A673 (cell line): ENCODE measurements around the gene LCN1. TPM values are rescaled to one million over a fixed set of nuclear protein-coding genes. Genes with fewer than 3 reads are reported as not detected.
A peak's percentile ranks its signal among the peaks of the same experiment; 100 is the strongest.

Experiments
- BruUV-seq: library from RNA; stranded (reverse); fragments of 400-500 nt; replicated peaks from 2 replicates; lab custom pipeline; 2021; lab: Mats Ljungman, UMichigan
- CTCF ChIA-PET: fragments of 300-600 bp; sonication (Branson Sonifier 250); formaldehyde crosslinking; loops from one replicate; lab custom pipeline; 2022; ENCODE audit warnings: antibody characterized with exemption; lab: Charles Lee
- POLR2A ChIA-PET: fragments of 300-600 bp; sonication (Branson Sonifier 250); formaldehyde crosslinking; loops from one replicate; lab custom pipeline; 2022; ENCODE audit warnings: antibody characterized with exemption; ENCODE audit not compliant: low non-redundant PET; lab: Charles Lee
- DNase-seq: peaks from one replicate; pipeline ENCODE4 v3.0.0-alpha.2; 2015; ENCODE audit warnings: low spot score
- H3K27ac ChIP-seq: fragments of 200-600 bp; sonication (generic); 2 replicates; pipeline ENCODE4 v1.5.1; 2016; ENCODE audit warnings: mixed run types, low read depth, mild to moderate bottlenecking, mixed read lengths, antibody characterized with exemption, low read length; ENCODE audit not compliant: poor library complexity, severe bottlenecking
- H3K27me3 ChIP-seq: fragments of 200-600 bp; sonication (generic); replicated peaks from 2 replicates; pipeline ENCODE4 v1.6.1; 2017; ENCODE audit warnings: mixed run types, low read depth, mild to moderate bottlenecking, mixed read lengths, antibody characterized with exemption, low read length; ENCODE audit not compliant: insufficient read depth, poor library complexity
- H3K36me3 ChIP-seq: fragments of 200-600 bp; sonication (generic); 2 replicates; pipeline ENCODE4 v1.6.1; 2016; ENCODE audit warnings: mixed run types, mild to moderate bottlenecking, mixed read lengths, antibody characterized with exemption, low read length; ENCODE audit not compliant: insufficient read depth, poor library complexity, severe bottlenecking
- H3K4me1 ChIP-seq: fragments of 200-600 bp; sonication (generic); 2 replicates; pipeline ENCODE4 v1.6.1; 2017; ENCODE audit warnings: mixed run types, mild to moderate bottlenecking, mixed read lengths, antibody characterized with exemption, low read length; ENCODE audit not compliant: insufficient read depth, poor library complexity, severe bottlenecking
- H3K4me3 ChIP-seq: fragments of 200-600 bp; sonication (generic); 2 replicates; pipeline ENCODE4 v1.5.1; 2016; ENCODE audit warnings: low read depth, mixed run types, mild to moderate bottlenecking, mixed read lengths, low read length; ENCODE audit not compliant: poor library complexity, severe bottlenecking
- H3K9me3 ChIP-seq: fragments of 200-600 bp; sonication (generic); 2 replicates; pipeline ENCODE4 v1.6.1; 2016; ENCODE audit warnings: mixed run types, low read depth, mild to moderate bottlenecking, mixed read lengths, antibody characterized with exemption, low read length; ENCODE audit not compliant: poor library complexity, severe bottlenecking
- CTCF ChIP-seq: fragments of 300-800, 200-600 bp; sonication (generic); conservative IDR thresholded peaks from 2 replicates; pipeline ENCODE4 v1.5.1; 2017; ENCODE audit warnings: low read depth, mild to moderate bottlenecking, antibody characterized with exemption, low read length, moderate library complexity, mixed read lengths
- EZH2 ChIP-seq: fragments of 200-600 bp; sonication (generic); IDR thresholded peaks from 2 replicates; pipeline ENCODE4 v1.6.1; 2017; ENCODE audit warnings: borderline replicate concordance, low read depth, mild to moderate bottlenecking, mixed read lengths, antibody characterized with exemption, low read length; ENCODE audit not compliant: poor library complexity, severe bottlenecking
- intact Hi-C: fragments of 100-400 bp; cut with micrococcal nuclease; formaldehyde crosslinking; loops from one replicate; pipeline ENCODE4 v1.10.0; 2022; ENCODE audit not compliant: unreplicated experiment
- total RNA-seq: library from RNA; stranded (reverse); gene quantifications from 2 replicates; pipeline ENCODE4 v1.2.3, GENCODE V29; 2021

Gene LCN1
- total RNA-seq, 1 experiment from 2014 or later = not detected

GRCh38 chr9:135515083-135515951 lies 5.9 kb upstream of the LCN1 start:
- CTCF ChIA-PET = no interaction called here
- Histone ChIP-seq H3K27me3 (no peaks in the 10 kb centered on the region), H3K36me3 (no peaks in the 10 kb centered on the region), H3K4me3 (no peak overlapping the region), H3K27ac (no peak overlapping the region), H3K4me1 (no peaks in the 10 kb centered on the region), H3K9me3 (no peaks in the 10 kb centered on the region)
- intact Hi-C loops = no loop called here
- no peak for DNase-seq
- TF ChIP-seq EZH2 (no peak), CTCF (no peak)
- BruUV-seq = no TSS peak
- POLR2A ChIA-PET = no interaction called here

- TF ChIP-seq CTCF (no peak), EZH2 (no peak)
- no TSS peak for BruUV-seq
- Histone ChIP-seq H3K27me3 (no peaks in the 10 kb centered on the region), H3K27ac (no peak overlapping the region), H3K36me3 (no peaks in the 10 kb centered on the region), H3K4me3 (no peak overlapping the region), H3K4me1 (no peaks in the 10 kb centered on the region), H3K9me3 (no peaks in the 10 kb centered on the region)
- ChIA-PET CTCF (no interaction called here), POLR2A (no interaction called here)
- intact Hi-C loops = no loop called here
- peak; percentile 25 for DNase-seq
These were observed 4.9 kb upstream of the LCN1 start for GRCh38 chr9:135516132-135516860.

- no peak for TF ChIP-seq EZH2
- TF ChIP-seq CTCF = no peak
- ChIA-PET POLR2A (no interaction called here), CTCF (no interaction called here)
- Histone ChIP-seq H3K27ac (no peak overlapping the region), H3K36me3 (no peaks in the 10 kb centered on the region), H3K9me3 (no peaks in the 10 kb centered on the region), H3K4me1 (no peaks in the 10 kb centered on the region), H3K4me3 (no peak overlapping the region), H3K27me3 (no peaks in the 10 kb centered on the region)
- intact Hi-C loops = no loop called here
- no peak for DNase-seq
- no TSS peak for BruUV-seq
These were observed 3.8 kb upstream of the LCN1 start for GRCh38 chr9:135517407-135517822.
